Measurements from ENCODE around the gene CLK2.
A peak's percentile ranks its signal among the peaks of the same experiment; 100 is the strongest.

CLK2 gene

DNA sequence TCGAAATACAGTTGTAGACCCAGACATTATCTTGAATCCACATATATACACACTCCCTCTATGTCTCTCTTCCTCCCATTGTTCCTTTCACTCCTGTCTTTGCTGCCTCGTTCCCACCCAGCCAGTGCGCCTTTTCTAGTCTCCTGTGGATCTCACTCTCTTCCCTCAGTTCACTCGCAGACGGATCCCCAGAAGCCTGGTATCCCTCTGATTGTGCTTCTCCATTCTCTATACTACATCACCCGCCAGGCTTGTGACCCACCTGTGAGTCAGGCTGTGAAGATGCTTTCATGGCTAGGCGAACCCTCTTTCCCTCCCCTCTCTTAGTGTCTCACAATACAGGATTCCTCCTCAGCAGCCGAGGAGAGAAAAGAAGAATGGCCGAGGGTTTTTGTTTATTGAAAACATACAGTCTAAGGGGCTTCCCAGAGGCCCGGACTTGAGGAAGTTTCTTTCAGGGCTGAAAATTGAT, 5.4 kb upstream of the CLK2 start:
- Histone ChIP-seq H3K27me3 (ENCODE audit: control insufficient read depth, insufficient read depth, low read length) (no peaks in the 10 kb centered on the region), H3K36me3 (ENCODE audit: control insufficient read depth, low read depth, low read length) (no peaks in the 10 kb centered on the region), H3K4me1 (ENCODE audit: control insufficient read depth, low read depth, low read length) (peaks cover 17% of the 10 kb centered on the region), H3K4me3 (ENCODE audit: low read length) (peak overlapping the region; percentile 57), H3K27ac (ENCODE audit: low read length) (no peak overlapping the region), H3K9ac (ENCODE audit: low read length) (no peak overlapping the region), H3K9me3 (ENCODE audit: control insufficient read depth, low read depth, low read length) (no peaks in the 10 kb centered on the region)

DNA sequence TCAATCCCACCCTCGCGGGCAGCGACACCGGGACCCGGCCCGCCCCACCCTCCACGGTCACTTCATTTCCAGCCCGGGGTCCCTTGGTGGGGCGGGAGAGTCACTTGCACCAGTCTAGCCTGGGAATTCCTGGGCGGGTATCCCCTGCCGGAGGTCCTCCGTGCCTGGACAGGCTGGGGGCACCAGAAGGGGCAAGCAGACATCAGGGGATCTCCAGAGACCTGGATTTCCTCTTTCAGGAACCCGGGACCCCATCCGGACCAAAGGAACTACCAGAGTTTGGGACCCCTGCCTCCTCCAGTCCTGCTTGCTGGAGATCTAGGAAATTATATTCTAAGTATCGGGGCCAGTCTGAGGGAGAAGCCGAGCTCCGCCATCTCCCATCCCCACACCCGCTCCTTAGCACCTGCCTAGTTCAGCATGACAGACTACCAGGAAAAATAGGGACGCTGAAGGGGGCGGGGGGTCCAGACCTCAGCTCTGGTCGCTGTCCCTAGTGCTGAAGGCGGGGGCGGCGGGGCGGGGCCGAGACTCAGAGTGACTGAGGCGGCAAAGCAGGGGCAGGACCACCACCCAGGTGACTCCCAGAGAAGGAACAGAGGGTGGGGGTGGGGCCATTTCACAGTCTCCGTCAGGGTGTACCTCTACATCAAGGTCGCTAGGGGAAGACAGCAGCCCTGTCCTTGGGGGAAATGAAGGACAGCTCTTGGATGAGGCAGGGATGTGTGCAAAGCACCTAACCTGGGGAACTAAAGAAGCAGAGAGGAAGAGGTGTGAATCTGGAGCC, 4.8 kb upstream of the CLK2 start:
- Histone ChIP-seq H3K4me3 (ENCODE audit: low read length) (peak overlapping the region; percentile 57), H3K9me3 (ENCODE audit: control insufficient read depth, low read depth, low read length) (no peaks in the 10 kb centered on the region), H3K9ac (ENCODE audit: low read length) (no peak overlapping the region), H3K36me3 (ENCODE audit: control insufficient read depth, low read depth, low read length) (no peaks in the 10 kb centered on the region), H3K27ac (ENCODE audit: low read length) (no peak overlapping the region), H3K27me3 (ENCODE audit: control insufficient read depth, insufficient read depth, low read length) (no peaks in the 10 kb centered on the region), H3K4me1 (ENCODE audit: control insufficient read depth, low read depth, low read length) (peaks cover 18% of the 10 kb centered on the region)

DNA sequence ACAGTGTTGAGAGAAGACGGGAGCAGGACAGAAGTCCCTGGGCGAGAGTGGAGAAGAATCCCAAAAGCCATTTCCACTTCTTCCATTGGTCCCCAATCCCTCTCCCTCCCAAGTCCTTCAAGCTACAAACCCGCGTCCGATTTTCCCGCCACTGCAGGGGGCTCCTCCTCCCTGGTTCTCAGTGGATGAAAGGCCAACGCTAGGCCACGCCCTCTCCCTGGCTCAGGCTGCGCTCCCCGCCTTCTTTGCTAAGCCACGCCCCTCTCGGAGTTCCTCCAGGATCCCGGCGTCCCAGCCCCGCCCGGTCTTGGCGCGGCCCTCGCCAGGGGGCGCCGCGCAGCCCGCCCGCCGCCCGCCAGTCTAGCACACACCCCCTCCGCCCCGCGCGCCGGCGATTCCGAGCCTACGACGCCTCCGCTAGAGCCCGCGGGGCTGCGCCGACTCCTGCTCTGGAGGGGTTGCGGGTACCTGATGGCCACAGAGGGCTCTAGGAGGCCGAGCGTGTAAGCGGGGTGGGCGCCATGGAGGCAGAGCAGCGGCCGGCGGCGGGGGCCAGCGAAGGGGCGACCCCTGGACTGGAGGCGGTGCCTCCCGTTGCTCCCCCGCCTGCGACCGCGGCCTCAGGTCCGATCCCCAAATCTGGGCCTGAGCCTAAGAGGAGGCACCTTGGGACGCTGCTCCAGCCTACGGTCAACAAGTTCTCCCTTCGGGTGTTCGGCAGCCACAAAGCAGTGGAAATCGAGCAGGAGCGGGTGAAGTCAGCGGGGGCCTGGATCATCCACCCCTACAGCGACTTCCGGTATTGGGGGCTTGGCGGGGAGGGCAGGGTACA, 4.0 kb upstream of the CLK2 start, which contains the start of gene HCN3:
Gene HCN3, plus strand, starts transcription at position 394 of the 832 bp plus-strand sequence. Its CDS starts 128 bp downstream, at position 522.
- peaks cover 18% of the 10 kb centered on the region for H3K4me1 ChIP-seq (ENCODE audit: control insufficient read depth, low read depth, low read length)
- no peaks in the 10 kb centered on the region for H3K27me3 ChIP-seq (ENCODE audit: control insufficient read depth, insufficient read depth, low read length)
- H3K4me3 ChIP-seq (ENCODE audit: low read length): peak within 1 kb of the TSS; percentile 57
- H3K9ac ChIP-seq (ENCODE audit: low read length): no peak within 1 kb of the TSS
- H3K36me3 ChIP-seq (ENCODE audit: control insufficient read depth, low read depth, low read length): no peaks in the 10 kb centered on the region
- H3K9me3 ChIP-seq (ENCODE audit: control insufficient read depth, low read depth, low read length): no peaks in the 10 kb centered on the region
- no peak within 1 kb of the TSS for H3K27ac ChIP-seq (ENCODE audit: low read length)

DNA sequence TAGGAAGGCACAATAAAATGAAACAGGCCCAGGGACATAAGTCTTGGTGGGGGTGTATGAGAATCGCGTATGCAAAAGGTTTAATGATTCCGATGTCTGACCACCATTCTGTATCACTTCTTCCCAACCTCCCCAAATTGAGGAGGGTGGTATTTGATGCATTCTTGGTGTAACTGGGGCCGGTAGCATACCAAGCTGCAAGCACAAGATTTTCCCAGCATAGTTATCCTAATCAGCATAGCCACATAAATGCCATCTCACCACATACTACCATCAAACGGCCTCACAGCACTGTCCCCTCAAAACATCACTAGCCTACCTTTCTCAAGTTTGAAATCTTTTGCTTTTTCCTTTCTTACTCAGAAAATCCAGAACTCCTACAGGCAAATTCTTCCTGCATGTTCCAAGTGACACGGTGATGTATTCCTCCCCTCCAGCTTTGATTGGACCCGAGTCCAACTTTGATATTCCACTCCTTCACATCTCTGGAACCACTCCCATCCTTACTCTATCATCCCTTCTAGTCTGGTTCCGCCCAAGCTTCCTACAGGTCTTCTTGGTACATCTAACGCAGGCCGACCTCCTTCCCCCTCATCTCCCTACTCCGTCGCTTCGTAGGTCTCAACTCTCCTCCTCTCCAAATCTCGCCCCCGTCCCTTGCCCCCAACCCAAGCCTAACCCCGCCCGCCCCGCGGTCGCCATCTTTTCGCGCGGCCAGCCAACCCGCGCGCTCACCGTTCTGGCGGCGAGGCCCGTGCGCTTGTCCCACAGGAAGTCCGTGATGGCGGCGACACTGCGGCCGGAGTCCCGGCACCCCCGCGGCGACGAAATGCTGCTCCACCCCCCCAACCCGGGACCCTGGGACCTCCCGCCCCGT, 600 bp downstream of the CLK2 start:
- H3K36me3 ChIP-seq (ENCODE audit: control insufficient read depth, low read depth, low read length): peaks cover 36% of the 10 kb centered on the region

GRCh38 chr1:155269381-155269780, 3.9 kb downstream of the CLK2 start:
- Histone ChIP-seq H3K36me3 (ENCODE audit: control insufficient read depth, low read depth, low read length) (peaks cover 67% of the 10 kb centered on the region), H3K27me3 (ENCODE audit: control insufficient read depth, insufficient read depth, low read length) (no peaks in the 10 kb centered on the region), H3K9me3 (ENCODE audit: control insufficient read depth, low read depth, low read length) (no peaks in the 10 kb centered on the region), H3K4me3 (ENCODE audit: low read length) (no peak overlapping the region), H3K4me1 (ENCODE audit: control insufficient read depth, low read depth, low read length) (peaks cover 4% of the 10 kb centered on the region), H3K9ac (ENCODE audit: low read length) (no peak overlapping the region), H3K27ac (ENCODE audit: low read length) (no peak overlapping the region)

More for the DNA sequence above, 600 bp downstream of the CLK2 start:
- no peaks in the 10 kb centered on the region for H3K9me3 ChIP-seq (ENCODE audit: control insufficient read depth, low read depth, low read length)
- H3K4me1 ChIP-seq (ENCODE audit: control insufficient read depth, low read depth, low read length): peaks cover 4% of the 10 kb centered on the region
- no peaks in the 10 kb centered on the region for H3K27me3 ChIP-seq (ENCODE audit: control insufficient read depth, insufficient read depth, low read length)
- peak overlapping the region; percentile 64 for H3K9ac ChIP-seq (ENCODE audit: low read length)
- peak overlapping the region; percentile 94 for H3K4me3 ChIP-seq (ENCODE audit: low read length)
- H3K27ac ChIP-seq (ENCODE audit: low read length): peak overlapping the region; percentile 9

GRCh38 chr1:155268630-155269029, 4.7 kb downstream of the CLK2 start:
- Histone ChIP-seq H3K4me1 (ENCODE audit: control insufficient read depth, low read depth, low read length) (no peaks in the 10 kb centered on the region), H3K9me3 (ENCODE audit: control insufficient read depth, low read depth, low read length) (no peaks in the 10 kb centered on the region), H3K9ac (ENCODE audit: low read length) (no peak overlapping the region), H3K27ac (ENCODE audit: low read length) (no peak overlapping the region), H3K4me3 (ENCODE audit: low read length) (no peak overlapping the region), H3K27me3 (ENCODE audit: control insufficient read depth, insufficient read depth, low read length) (no peaks in the 10 kb centered on the region), H3K36me3 (ENCODE audit: control insufficient read depth, low read depth, low read length) (peaks cover 74% of the 10 kb centered on the region)

- H3K36me3 ChIP-seq (ENCODE audit: control insufficient read depth, low read depth, low read length): peaks cover 84% of the 10 kb centered on the region
- no peaks in the 10 kb centered on the region for H3K27me3 ChIP-seq (ENCODE audit: control insufficient read depth, insufficient read depth, low read length)
- H3K4me3 ChIP-seq (ENCODE audit: low read length): no peak overlapping the region
- H3K4me1 ChIP-seq (ENCODE audit: control insufficient read depth, low read depth, low read length): peaks cover 5% of the 10 kb centered on the region
- no peak overlapping the region for H3K9ac ChIP-seq (ENCODE audit: low read length)
- no peak overlapping the region for H3K27ac ChIP-seq (ENCODE audit: low read length)
- no peaks in the 10 kb centered on the region for H3K9me3 ChIP-seq (ENCODE audit: control insufficient read depth, low read depth, low read length)
Observed at GRCh38 chr1:155267373-155267772, 5.9 kb downstream of the CLK2 start.

- H3K36me3 ChIP-seq (ENCODE audit: control insufficient read depth, low read depth, low read length): peaks cover 82% of the 10 kb centered on the region
- H3K4me1 ChIP-seq (ENCODE audit: control insufficient read depth, low read depth, low read length): peaks cover 5% of the 10 kb centered on the region
- no peaks in the 10 kb centered on the region for H3K9me3 ChIP-seq (ENCODE audit: control insufficient read depth, low read depth, low read length)
- H3K27ac ChIP-seq (ENCODE audit: low read length): no peak overlapping the region
- no peak overlapping the region for H3K4me3 ChIP-seq (ENCODE audit: low read length)
- no peaks in the 10 kb centered on the region for H3K27me3 ChIP-seq (ENCODE audit: control insufficient read depth, insufficient read depth, low read length)
- no peak overlapping the region for H3K9ac ChIP-seq (ENCODE audit: low read length)
Observed at GRCh38 chr1:155266553-155266952, 6.8 kb downstream of the CLK2 start.

GRCh38 chr1:155263067-155263466, 10.2 kb downstream of the CLK2 start:
- Histone ChIP-seq H3K9me3 (ENCODE audit: control insufficient read depth, low read depth, low read length) (no peaks in the 10 kb centered on the region), H3K27ac (ENCODE audit: low read length) (no peak overlapping the region), H3K9ac (ENCODE audit: low read length) (no peak overlapping the region), H3K4me1 (ENCODE audit: control insufficient read depth, low read depth, low read length) (peaks cover 5% of the 10 kb centered on the region), H3K36me3 (ENCODE audit: control insufficient read depth, low read depth, low read length) (peaks cover 56% of the 10 kb centered on the region), H3K4me3 (ENCODE audit: low read length) (no peak overlapping the region), H3K27me3 (ENCODE audit: control insufficient read depth, insufficient read depth, low read length) (no peaks in the 10 kb centered on the region)

DNA sequence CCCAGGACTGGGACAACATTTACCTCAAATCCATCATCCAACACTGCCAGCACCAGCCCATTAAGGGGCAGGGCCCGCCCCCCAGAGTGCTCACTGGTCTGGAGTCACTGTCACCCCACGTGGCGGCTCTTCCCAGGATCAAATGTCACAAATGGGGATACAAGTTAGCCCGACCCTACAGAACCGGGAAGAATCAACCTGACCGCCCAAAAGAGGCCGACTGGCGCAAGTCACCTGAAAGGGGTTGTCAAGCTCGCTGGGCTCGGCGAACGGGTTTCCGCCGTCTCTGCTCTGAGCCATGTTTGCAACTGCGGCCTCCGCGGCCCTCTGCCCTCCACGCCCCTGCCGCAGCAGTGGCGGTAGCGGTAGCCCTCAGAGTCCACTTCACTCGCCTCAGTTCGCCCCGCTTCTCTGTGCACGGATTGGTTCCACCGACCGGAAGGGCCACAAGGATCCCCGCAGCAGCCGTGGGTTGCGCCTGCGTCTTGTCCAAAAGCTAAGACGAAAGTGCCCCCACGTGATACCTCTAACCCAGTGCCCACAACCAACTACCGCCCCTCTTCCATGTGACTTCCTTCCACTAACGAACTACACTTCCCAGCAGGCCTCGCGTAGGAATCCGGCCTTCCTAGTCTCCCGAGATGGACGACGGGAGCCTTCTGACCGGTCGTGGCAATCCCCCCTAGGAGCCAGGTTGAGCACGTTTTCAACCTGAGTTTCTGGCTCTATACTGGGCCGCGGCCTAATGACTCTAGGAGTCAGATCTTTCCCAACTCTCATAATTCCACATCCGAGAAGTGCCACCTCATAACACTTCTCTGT, 11.2 kb downstream of the CLK2 start, which contains the start of gene SCAMP3:
Gene SCAMP3, minus strand, starts transcription at position 509 of the 822 bp plus-strand sequence. Its CDS starts 209 bp downstream, at position 300.
- Histone ChIP-seq H3K36me3 (ENCODE audit: control insufficient read depth, low read depth, low read length) (peaks cover 47% of the 10 kb centered on the region), H3K4me3 (ENCODE audit: low read length) (peak within 1 kb of the TSS; percentile 86), H3K27ac (ENCODE audit: low read length) (peak within 1 kb of the TSS; percentile 41)

More for the DNA sequence above, 11.2 kb downstream of the CLK2 start, which contains the start of gene SCAMP3:
- no peaks in the 10 kb centered on the region for H3K27me3 ChIP-seq (ENCODE audit: control insufficient read depth, insufficient read depth, low read length)
- peaks cover 5% of the 10 kb centered on the region for H3K4me1 ChIP-seq (ENCODE audit: control insufficient read depth, low read depth, low read length)
- peak within 1 kb of the TSS; percentile 71 for H3K9ac ChIP-seq (ENCODE audit: low read length)
- no peaks in the 10 kb centered on the region for H3K9me3 ChIP-seq (ENCODE audit: control insufficient read depth, low read depth, low read length)
